Measurements from ENCODE around the gene CDH2. TPM values are rescaled to one million over a fixed set of nuclear protein-coding genes. Genes with fewer than 3 reads are reported as not detected.
A peak's percentile ranks its signal among the peaks of the same experiment; 100 is the strongest.

The CDH2 gene
- total RNA-seq, 1 experiment from 2014 or later, result 6.4 TPM

- Histone ChIP-seq H3K79me2 (ENCODE audit: low read depth) (no peaks in the 10 kb centered on the region), H3K27ac (no peak overlapping the region), H3K9me2 (ENCODE audit: insufficient read depth) (no peaks in the 10 kb centered on the region), H3K4me2 (no peak overlapping the region), H4K20me1 (ENCODE audit: insufficient read depth) (no peaks in the 10 kb centered on the region), H3K4me1 (replicated peaks; ENCODE audit: insufficient read depth) (no peaks in the 10 kb centered on the region), H3K36me3 (ENCODE audit: low read depth) (no peaks in the 10 kb centered on the region), H2AFZ (no peak overlapping the region), H3K9me3 (ENCODE audit: insufficient read depth, low read depth) (no peaks in the 10 kb centered on the region), H3K4me3 (no peak overlapping the region), H3F3A (ENCODE audit: insufficient read depth, low read depth) (no peaks in the 10 kb centered on the region), H3K27me3 (ENCODE audit: insufficient read depth, low read depth) (no peaks in the 10 kb centered on the region)
- ChIA-PET POLR2A (ENCODE audit: unreplicated experiment) (no interaction called here), CTCF (no interaction called here)
- no peak for DNase-seq
- intact Hi-C loops (cut with micrococcal nuclease; ENCODE audit: unreplicated experiment), result no loop called here
- no TSS peak for BruUV-seq (replicated peaks)
- TF ChIP-seq, protein P1, sequence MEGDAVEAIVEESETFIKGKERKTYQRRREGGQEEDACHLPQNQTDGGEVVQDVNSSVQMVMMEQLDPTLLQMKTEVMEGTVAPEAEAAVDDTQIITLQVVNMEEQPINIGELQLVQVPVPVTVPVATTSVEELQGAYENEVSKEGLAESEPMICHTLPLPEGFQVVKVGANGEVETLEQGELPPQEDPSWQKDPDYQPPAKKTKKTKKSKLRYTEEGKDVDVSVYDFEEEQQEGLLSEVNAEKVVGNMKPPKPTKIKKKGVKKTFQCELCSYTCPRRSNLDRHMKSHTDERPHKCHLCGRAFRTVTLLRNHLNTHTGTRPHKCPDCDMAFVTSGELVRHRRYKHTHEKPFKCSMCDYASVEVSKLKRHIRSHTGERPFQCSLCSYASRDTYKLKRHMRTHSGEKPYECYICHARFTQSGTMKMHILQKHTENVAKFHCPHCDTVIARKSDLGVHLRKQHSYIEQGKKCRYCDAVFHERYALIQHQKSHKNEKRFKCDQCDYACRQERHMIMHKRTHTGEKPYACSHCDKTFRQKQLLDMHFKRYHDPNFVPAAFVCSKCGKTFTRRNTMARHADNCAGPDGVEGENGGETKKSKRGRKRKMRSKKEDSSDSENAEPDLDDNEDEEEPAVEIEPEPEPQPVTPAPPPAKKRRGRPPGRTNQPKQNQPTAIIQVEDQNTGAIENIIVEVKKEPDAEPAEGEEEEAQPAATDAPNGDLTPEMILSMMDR (conservative IDR thresholded peaks at IDR 0.05), result no peak
- TF ChIP-seq EZH2 (IDR thresholded peaks at IDR 0.05; ENCODE audit: low read depth), result no peak
Measured at GRCh38 chr18:28185121-28185520, 8.2 kb upstream of the CDH2 start.

GRCh38 chr18:28183418-28184078 lies 6.6 kb upstream of the CDH2 start:
- DNase-seq, result peak in 1 of 2 experiments; percentile 37
- H3K4me1 ChIP-seq (replicated peaks; ENCODE audit: insufficient read depth), result no peaks in the 10 kb centered on the region
- no TSS peak for BruUV-seq (replicated peaks)
- no peak overlapping the region for H3K27ac ChIP-seq
- H3K36me3 ChIP-seq (ENCODE audit: low read depth), result no peaks in the 10 kb centered on the region
- no peak overlapping the region for H3K4me2 ChIP-seq
- no peaks in the 10 kb centered on the region for H3F3A ChIP-seq (ENCODE audit: insufficient read depth, low read depth)
- H3K9me2 ChIP-seq (ENCODE audit: insufficient read depth), result no peaks in the 10 kb centered on the region
- ChIA-PET POLR2A (ENCODE audit: unreplicated experiment) (no interaction called here), CTCF (no interaction called here)
- H3K4me3 ChIP-seq, result no peak overlapping the region
- no peaks in the 10 kb centered on the region for H4K20me1 ChIP-seq (ENCODE audit: insufficient read depth)
- TF ChIP-seq, protein P1 (conservative IDR thresholded peaks at IDR 0.05), result no peak
- TF ChIP-seq EZH2 (IDR thresholded peaks at IDR 0.05; ENCODE audit: low read depth), result no peak
- H3K27me3 ChIP-seq (ENCODE audit: insufficient read depth, low read depth), result no peaks in the 10 kb centered on the region
- no peaks in the 10 kb centered on the region for H3K79me2 ChIP-seq (ENCODE audit: low read depth)
- no peak overlapping the region for H2AFZ ChIP-seq
- intact Hi-C loops (cut with micrococcal nuclease; ENCODE audit: unreplicated experiment), result no loop called here
- no peaks in the 10 kb centered on the region for H3K9me3 ChIP-seq (ENCODE audit: insufficient read depth, low read depth)

GRCh38 chr18:28181616-28182015 lies 4.7 kb upstream of the CDH2 start:
- H3K4me3 ChIP-seq, result no peak overlapping the region
- no peak for TF ChIP-seq EZH2 (IDR thresholded peaks at IDR 0.05; ENCODE audit: low read depth)
- TF ChIP-seq, protein P1 (conservative IDR thresholded peaks at IDR 0.05), result no peak
- intact Hi-C loops (cut with micrococcal nuclease; ENCODE audit: unreplicated experiment), result no loop called here
- H4K20me1 ChIP-seq (ENCODE audit: insufficient read depth), result no peaks in the 10 kb centered on the region
- H3K4me1 ChIP-seq (replicated peaks; ENCODE audit: insufficient read depth), result no peaks in the 10 kb centered on the region
- no peaks in the 10 kb centered on the region for H3F3A ChIP-seq (ENCODE audit: insufficient read depth, low read depth)
- H3K9me2 ChIP-seq (ENCODE audit: insufficient read depth), result no peaks in the 10 kb centered on the region
- H3K36me3 ChIP-seq (ENCODE audit: low read depth), result no peaks in the 10 kb centered on the region
- POLR2A ChIA-PET (ENCODE audit: unreplicated experiment), result no interaction called here
- H3K27ac ChIP-seq, result no peak overlapping the region
- no peaks in the 10 kb centered on the region for H3K9me3 ChIP-seq (ENCODE audit: insufficient read depth, low read depth)
- no peak for DNase-seq
- H2AFZ ChIP-seq, result no peak overlapping the region
- H3K27me3 ChIP-seq (ENCODE audit: insufficient read depth, low read depth), result no peaks in the 10 kb centered on the region
- no peak overlapping the region for H3K4me2 ChIP-seq
- CTCF ChIA-PET, result no interaction called here
- H3K79me2 ChIP-seq (ENCODE audit: low read depth), result no peaks in the 10 kb centered on the region
- no TSS peak for BruUV-seq (replicated peaks)
